Measurements from ENCODE around the gene GLRX3. TPM values are rescaled to one million over a fixed set of nuclear protein-coding genes. Genes with fewer than 3 reads are reported as not detected.

The GLRX3 gene
- total RNA-seq, 1 donor from 2014 or later = 137 TPM

- TF ChIP-seq CTCF (IDR thresholded peaks at IDR 0.05; ENCODE audit: insufficient read depth, low read depth, low read length) = no peak
- H4K20me1 ChIP-seq (ENCODE audit: insufficient read depth, low read length) = no peaks in the 10 kb centered on the region
- H3K9ac ChIP-seq (ENCODE audit: low read length) = no peak overlapping the region
- H3K4me3 Mint-ChIP-seq (ENCODE audit: unreplicated experiment) = no peak overlapping the region
- no peaks in the 10 kb centered on the region for H3K4me1 ChIP-seq (ENCODE audit: insufficient read depth, low read length)
- no peak overlapping the region for H3K4me3 ChIP-seq (ENCODE audit: insufficient read depth, low read depth, low read length)
- no peaks in the 10 kb centered on the region for H3K79me2 ChIP-seq (ENCODE audit: insufficient read depth, low read length)
- no peaks in the 10 kb centered on the region for H3K27me3 Mint-ChIP-seq (ENCODE audit: low read depth, unreplicated experiment)
- H3K36me3 Mint-ChIP-seq (ENCODE audit: low read depth, unreplicated experiment) = peaks cover 4% of the 10 kb centered on the region
- no peak overlapping the region for H3K27ac Mint-ChIP-seq (ENCODE audit: unreplicated experiment)
- no peak overlapping the region for H2AFZ ChIP-seq (ENCODE audit: low read depth, low read length)
- FAIRE-seq (no peak), DNase-seq (ENCODE audit: low read depth) (no peak)
- H3K9me3 Mint-ChIP-seq (ENCODE audit: unreplicated experiment) = peaks cover 9% of the 10 kb centered on the region
- no peaks in the 10 kb centered on the region for H3K36me3 ChIP-seq (ENCODE audit: insufficient read depth, low read length)
- H3K27ac ChIP-seq (ENCODE audit: low read depth, low read length) = no peak overlapping the region
- H3K4me1 Mint-ChIP-seq (ENCODE audit: low read depth, unreplicated experiment) = no peaks in the 10 kb centered on the region
- no peaks in the 10 kb centered on the region for H3K27me3 ChIP-seq (ENCODE audit: insufficient read depth, low read length)
- H3K4me2 ChIP-seq (ENCODE audit: low read length) = no peak overlapping the region
- H3K9me3 ChIP-seq (ENCODE audit: insufficient read depth, low read depth, low read length) = peaks cover 7% of the 10 kb centered on the region
These were observed 82.7 kb downstream of the GLRX3 start for GRCh38 chr10:130218936-130219335.

DNA sequence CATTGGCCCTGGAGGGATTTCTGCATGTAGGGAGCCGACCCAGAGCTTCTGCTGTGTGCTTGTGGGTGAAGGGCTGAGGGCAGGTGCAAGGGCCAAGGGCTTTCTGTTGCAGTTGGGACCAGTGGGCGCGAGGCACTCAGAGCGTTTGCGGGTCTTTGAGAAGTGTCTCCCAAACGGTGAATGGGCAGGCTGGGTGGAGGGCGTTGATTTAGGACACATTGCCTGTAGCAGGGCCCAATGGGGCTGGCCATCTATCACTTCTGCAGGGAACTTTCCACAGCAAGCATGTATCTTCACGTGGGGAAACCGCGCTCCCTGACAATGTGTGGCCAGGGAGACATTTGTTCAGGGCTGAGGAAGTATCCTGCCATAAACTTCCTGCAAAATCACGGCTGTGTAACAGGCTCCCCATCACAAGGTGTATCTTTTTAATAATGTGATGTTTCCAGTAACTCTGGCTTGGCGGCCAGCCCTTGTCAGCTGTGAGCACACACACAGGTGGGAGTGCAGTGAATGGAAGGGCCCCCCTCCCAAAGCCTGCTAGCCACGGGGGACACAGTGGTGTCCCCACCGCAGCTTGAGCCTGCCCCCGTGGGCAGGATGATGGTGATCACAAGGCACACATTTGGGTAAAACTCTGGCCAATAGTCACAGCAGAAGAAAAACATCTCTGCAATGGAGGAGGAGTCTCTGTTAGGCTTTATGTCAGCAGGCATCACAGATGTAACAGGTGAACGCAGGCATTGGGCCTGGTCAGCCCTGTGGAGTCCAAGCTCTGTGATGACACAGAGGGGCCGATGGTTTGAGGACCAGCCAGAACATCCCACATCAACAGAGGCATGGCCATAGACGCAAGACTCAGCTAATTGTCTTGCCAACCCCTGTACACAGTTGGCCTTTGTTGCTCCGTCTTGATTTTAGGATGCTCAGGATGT is 84.3 kb downstream of the GLRX3 start:
- Histone ChIP-seq H3K9ac (ENCODE audit: low read length) (no peak overlapping the region), H3K79me2 (ENCODE audit: insufficient read depth, low read length) (no peaks in the 10 kb centered on the region), H3K4me2 (ENCODE audit: low read length) (no peak overlapping the region), H3K4me3 (ENCODE audit: insufficient read depth, low read depth, low read length) (no peak overlapping the region), H3K4me1 (ENCODE audit: insufficient read depth, low read length) (no peaks in the 10 kb centered on the region), H4K20me1 (ENCODE audit: insufficient read depth, low read length) (no peaks in the 10 kb centered on the region), H2AFZ (ENCODE audit: low read depth, low read length) (no peak overlapping the region), H3K9me3 (ENCODE audit: insufficient read depth, low read depth, low read length) (peaks cover 6% of the 10 kb centered on the region), H3K27me3 (ENCODE audit: insufficient read depth, low read length) (no peaks in the 10 kb centered on the region), H3K27ac (ENCODE audit: low read depth, low read length) (no peak overlapping the region), H3K36me3 (ENCODE audit: insufficient read depth, low read length) (no peaks in the 10 kb centered on the region)
- Mint-ChIP-seq H3K4me3 (ENCODE audit: unreplicated experiment) (no peak overlapping the region), H3K27me3 (ENCODE audit: low read depth, unreplicated experiment) (no peaks in the 10 kb centered on the region), H3K9me3 (ENCODE audit: unreplicated experiment) (peaks cover 6% of the 10 kb centered on the region), H3K27ac (ENCODE audit: unreplicated experiment) (no peak overlapping the region), H3K36me3 (ENCODE audit: low read depth, unreplicated experiment) (no peaks in the 10 kb centered on the region), H3K4me1 (ENCODE audit: low read depth, unreplicated experiment) (no peaks in the 10 kb centered on the region)
- TF ChIP-seq EZH2 (IDR thresholded peaks at IDR 0.05; ENCODE audit: insufficient read depth, low read length) (no peak), CTCF (IDR thresholded peaks at IDR 0.05; ENCODE audit: insufficient read depth, low read depth, low read length) (no peak)
- FAIRE-seq = no peak
- DNase-seq (ENCODE audit: low read depth) = no peak

Measured in astrocyte (in vitro differentiated cells and primary cell).